ENCODE results near the gene C4orf50.
"Not testable (repeated sequence)": the region's sequence is repeated elsewhere in the genome, so short reads cannot be mapped to it uniquely, and the experiment has no call there.

The C4orf50 gene

DNA sequence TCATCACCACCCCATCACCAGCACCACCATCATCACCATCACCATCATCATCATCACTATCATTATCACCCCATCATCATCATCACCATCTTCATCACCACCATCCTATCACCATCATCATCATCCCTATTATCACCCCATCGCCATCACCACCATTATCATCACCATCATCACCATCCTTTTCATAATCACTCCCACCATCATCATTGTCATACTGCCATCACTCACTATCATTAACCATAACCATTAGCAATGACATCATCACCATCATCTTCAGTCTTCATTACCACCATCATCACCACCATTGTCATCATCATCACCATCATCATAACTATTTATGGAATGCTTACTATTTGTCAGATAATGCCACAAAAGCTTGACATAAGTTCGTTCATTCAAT, 161.0 kb downstream of the C4orf50 start:
- Mint-ChIP-seq H3K27ac (no peak overlapping the region), H3K4me1 (no peaks in the 10 kb centered on the region), H3K4me3 (no peak overlapping the region), H3K9me3 (no peaks in the 10 kb centered on the region), H3K27me3 (peaks cover 3% of the 10 kb centered on the region)
- DNase-seq (no peak), ATAC-seq (no peak)

DNA sequence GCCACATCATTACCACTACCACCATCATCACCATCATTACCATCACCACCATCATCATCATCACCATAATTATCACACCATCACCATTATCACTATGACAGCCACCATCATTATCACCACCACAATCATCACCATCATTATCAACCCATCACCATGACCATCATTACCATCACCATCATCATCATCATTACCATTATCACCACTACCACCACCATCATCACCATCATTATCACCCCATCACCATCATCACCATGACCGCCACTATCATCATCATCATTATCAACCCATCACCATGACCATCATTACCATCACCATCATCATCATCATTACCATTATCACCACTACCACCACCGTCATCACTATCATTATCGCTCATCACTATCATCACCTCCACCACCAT, 161.9 kb downstream of the C4orf50 start:
- ATAC-seq: not testable (repeated sequence)

DNA sequence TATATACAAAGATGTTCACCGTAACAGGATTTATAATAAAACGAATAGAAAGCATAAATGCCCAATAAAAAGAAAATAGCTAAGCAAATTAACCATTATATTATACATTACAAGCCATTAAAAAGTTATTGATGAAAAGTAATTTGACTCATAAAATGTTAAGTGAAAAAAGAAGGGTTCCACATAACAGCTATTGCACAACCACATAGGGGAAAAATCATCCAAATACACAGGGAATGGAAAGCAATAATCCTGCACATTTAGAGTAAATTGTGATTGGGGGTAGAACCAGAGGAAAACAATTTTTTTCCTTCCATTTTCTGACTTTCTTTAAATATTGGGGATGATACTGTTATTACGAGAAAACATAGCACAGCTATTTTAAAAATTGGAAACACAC, 163.3 kb downstream of the C4orf50 start:
- DNase-seq (no peak), ATAC-seq (no peak)
- Mint-ChIP-seq H3K27me3 (peaks cover 17% of the 10 kb centered on the region), H3K4me3 (no peak overlapping the region), H3K9me3 (no peaks in the 10 kb centered on the region), H3K4me1 (no peaks in the 10 kb centered on the region), H3K27ac (no peak overlapping the region)

More for the DNA sequence above, 161.9 kb downstream of the C4orf50 start:
- not testable (repeated sequence) for H3K27ac Mint-ChIP-seq, H3K27me3 Mint-ChIP-seq, H3K4me3 Mint-ChIP-seq, DNase-seq, H3K4me1 Mint-ChIP-seq, H3K9me3 Mint-ChIP-seq

DNA sequence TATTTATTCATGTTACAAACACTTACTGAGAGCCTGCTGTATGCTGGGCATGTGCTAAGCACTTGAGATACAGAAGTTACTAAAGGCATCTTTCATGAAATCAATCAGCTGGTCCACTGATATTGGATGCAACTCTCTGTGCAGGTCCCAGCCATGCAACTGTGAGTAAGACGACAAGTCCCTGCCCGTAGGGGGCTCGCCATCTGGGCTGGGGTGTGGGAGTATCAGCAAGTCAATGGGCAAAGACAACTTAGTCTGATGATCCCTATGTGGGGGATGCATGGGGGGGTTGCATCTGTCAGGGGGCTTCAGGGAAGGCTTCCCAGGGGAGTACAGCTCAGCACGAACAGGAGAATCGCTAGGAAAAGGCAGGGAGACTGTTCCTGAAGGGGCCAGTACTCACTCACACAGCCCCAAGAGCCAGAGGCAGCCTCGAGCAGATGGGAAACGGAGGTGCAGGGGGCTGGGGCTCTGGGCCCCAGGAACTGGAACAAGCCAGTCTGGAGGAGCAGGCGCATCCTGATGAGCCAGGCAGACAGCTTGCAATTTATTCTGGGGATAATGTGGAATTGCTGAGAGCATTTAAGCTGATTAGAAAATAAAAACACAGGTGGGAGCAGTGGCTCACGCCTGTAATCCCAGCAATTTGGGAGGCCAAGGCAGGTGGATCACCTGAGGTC, 165.6 kb downstream of the C4orf50 start:
- no peaks in the 10 kb centered on the region for H3K9me3 Mint-ChIP-seq
- H3K4me3 Mint-ChIP-seq: no peak overlapping the region
- H3K27ac Mint-ChIP-seq: no peak overlapping the region
- peaks cover 36% of the 10 kb centered on the region for H3K27me3 Mint-ChIP-seq
- DNase-seq (no peak), ATAC-seq (no peak)
- H3K4me1 Mint-ChIP-seq: no peaks in the 10 kb centered on the region

DNA sequence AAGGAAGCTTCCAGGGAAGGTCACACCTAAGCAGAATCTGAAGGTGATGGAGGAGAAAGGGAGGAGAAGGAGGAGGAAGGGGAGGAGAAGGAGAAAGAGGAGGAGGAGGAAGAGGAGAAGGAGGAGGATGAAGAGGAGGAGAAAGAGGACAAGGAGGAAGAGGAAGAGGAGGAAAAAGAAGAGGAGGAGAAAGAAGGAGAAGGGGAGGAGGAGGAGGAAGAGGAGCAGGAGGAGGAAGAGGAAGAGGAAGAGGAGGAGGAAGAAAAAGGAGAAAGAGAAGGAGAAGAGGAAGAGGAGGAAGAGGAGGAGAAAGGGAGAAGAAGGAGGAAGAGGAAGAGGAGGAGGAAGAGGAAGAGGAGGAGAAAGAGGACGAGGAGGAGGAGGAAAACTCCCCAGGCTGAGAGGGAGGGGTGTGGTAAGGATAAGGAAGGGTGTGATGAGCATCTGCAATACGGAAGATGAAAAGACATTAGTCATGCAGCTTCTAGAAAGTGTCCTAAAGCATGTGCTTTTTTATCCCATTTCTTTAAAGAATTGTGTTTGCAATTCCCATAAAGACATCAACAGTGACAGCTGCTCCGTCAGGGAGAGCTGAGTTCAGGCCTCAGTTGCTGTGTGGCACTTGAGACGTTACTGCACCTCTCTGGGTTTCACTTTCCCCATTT, 166.5 kb downstream of the C4orf50 start:
- no peaks in the 10 kb centered on the region for H3K9me3 Mint-ChIP-seq
- H3K4me3 Mint-ChIP-seq: no peak overlapping the region
- no peak overlapping the region for H3K27ac Mint-ChIP-seq
- peaks cover 38% of the 10 kb centered on the region for H3K27me3 Mint-ChIP-seq
- H3K4me1 Mint-ChIP-seq: no peaks in the 10 kb centered on the region
- ATAC-seq (no peak), DNase-seq (no peak)

Measured in stimulated activated naive CD8-positive, alpha-beta T cell treated with anti-CD3 and anti-CD28 coated beads, Interleukin-15, amount 100 ng/mL, for 72 hours (primary cell).